EL (cell line): Measurements from ENCODE around the gene PDP2.
"Not testable (repeated sequence)": the region's sequence is repeated elsewhere in the genome, so short reads cannot be mapped to it uniquely, and the experiment has no call there.

Source experiments
- DNase-seq: peaks from one replicate; pipeline ENCODE4 v3.0.0-alpha.2; 2016

The PDP2 gene

GRCh38 chr16:66888647-66889615 is 8.6 kb downstream of the PDP2 start:
- DNase-seq = no peak

- no peak for DNase-seq
Observed at GRCh38 chr16:66889622-66890021, 9.3 kb downstream of the PDP2 start.

GRCh38 chr16:66890799-66891198 is 10.5 kb downstream of the PDP2 start:
- no peak for DNase-seq

GRCh38 chr16:66891360-66891759 is 11.0 kb downstream of the PDP2 start:
- DNase-seq = no peak

GRCh38 chr16:66891797-66892196 is 11.5 kb downstream of the PDP2 start:
- no peak for DNase-seq

GRCh38 chr16:66894055-66894454 is 13.7 kb downstream of the PDP2 start:
- no peak for DNase-seq

- peak; percentile 75 for DNase-seq
Observed at GRCh38 chr16:66894948-66895688, 14.8 kb downstream of the PDP2 start.

- DNase-seq = no peak
Observed at GRCh38 chr16:66895689-66895979, 15.3 kb downstream of the PDP2 start.

- no peak for DNase-seq
Observed at GRCh38 chr16:66895999-66896398, 15.7 kb downstream of the PDP2 start.

GRCh38 chr16:66896682-66897081 is 16.4 kb downstream of the PDP2 start:
- DNase-seq = not testable (repeated sequence)

GRCh38 chr16:66898207-66898606 is 17.9 kb downstream of the PDP2 start:
- peak; percentile 49 for DNase-seq

GRCh38 chr16:66898933-66899309 is 18.6 kb downstream of the PDP2 start:
- DNase-seq = no peak

- DNase-seq = no peak
Observed at GRCh38 chr16:66899310-66899944, 19.1 kb downstream of the PDP2 start.

- peak; percentile 80 for DNase-seq
Observed at GRCh38 chr16:66899945-66900710, 19.8 kb downstream of the PDP2 start.

- no peak for DNase-seq
Observed at GRCh38 chr16:66900721-66901441, 20.6 kb downstream of the PDP2 start.

GRCh38 chr16:66901626-66902025 is 21.3 kb downstream of the PDP2 start:
- DNase-seq = no peak

GRCh38 chr16:66902648-66903543 is 22.6 kb downstream of the PDP2 start:
- DNase-seq = no peak

- no peak for DNase-seq
Observed at GRCh38 chr16:66903544-66904427, 23.5 kb downstream of the PDP2 start.

GRCh38 chr16:66904428-66904845 is 24.1 kb downstream of the PDP2 start:
- no peak for DNase-seq
